Ishikawa (cell line): ENCODE measurements around the gene SLC16A12.

Experiments
- CEBPB ChIP-seq: IDR thresholded peaks from 2 replicates; pipeline ENCODE4 v1.6.1; 2012
- CREB1 ChIP-seq: IDR thresholded peaks from 2 replicates; pipeline ENCODE4 v1.6.1; 2012; ENCODE audit warnings: low read depth
- EGR1 ChIP-seq: IDR thresholded peaks from 2 replicates; pipeline ENCODE4 v1.6.1; 2012
- EP300 ChIP-seq: IDR thresholded peaks from 2 replicates; pipeline ENCODE4 v1.6.1; 2012; ENCODE audit warnings: borderline replicate concordance
- FOXM1 ChIP-seq: IDR thresholded peaks from 2 replicates; pipeline ENCODE4 v1.6.1; 2012; ENCODE audit warnings: low read depth, borderline replicate concordance
- NFIC ChIP-seq: IDR thresholded peaks from 2 replicates; pipeline ENCODE4 v1.6.1; 2012
- RAD21 ChIP-seq: IDR thresholded peaks from 2 replicates; pipeline ENCODE4 v1.6.1; 2012; ENCODE audit warnings: low read depth
- TAF1 ChIP-seq: IDR thresholded peaks from 2 replicates; pipeline ENCODE4 v1.6.1; 2012; ENCODE audit warnings: low read depth, mild to moderate bottlenecking
- TCF12 ChIP-seq: IDR thresholded peaks from 2 replicates; pipeline ENCODE4 v1.6.1; 2012; ENCODE audit warnings: low read depth
- TEAD4 ChIP-seq: IDR thresholded peaks from 2 replicates; pipeline ENCODE4 v1.6.1; 2012
- YY1 ChIP-seq: IDR thresholded peaks from 2 replicates; pipeline ENCODE4 v1.6.1; 2012; ENCODE audit warnings: low read depth
- ZBTB7A ChIP-seq: IDR thresholded peaks from 2 replicates; pipeline ENCODE4 v1.6.1; 2012; ENCODE audit warnings: low read depth
- TF ChIP-seq, protein P1 (sequence below): IDR thresholded peaks from 2 replicates; pipeline ENCODE4 v1.6.1; 2012; ENCODE audit warnings: low read depth, mild to moderate bottlenecking
- TF ChIP-seq, protein P2 (sequence below): IDR thresholded peaks from 2 replicates; pipeline ENCODE4 v1.6.1; 2012
- TF ChIP-seq, protein P3 (sequence below): IDR thresholded peaks from 2 replicates; pipeline ENCODE4 v1.6.1; 2012

SLC16A12 gene

DNA sequence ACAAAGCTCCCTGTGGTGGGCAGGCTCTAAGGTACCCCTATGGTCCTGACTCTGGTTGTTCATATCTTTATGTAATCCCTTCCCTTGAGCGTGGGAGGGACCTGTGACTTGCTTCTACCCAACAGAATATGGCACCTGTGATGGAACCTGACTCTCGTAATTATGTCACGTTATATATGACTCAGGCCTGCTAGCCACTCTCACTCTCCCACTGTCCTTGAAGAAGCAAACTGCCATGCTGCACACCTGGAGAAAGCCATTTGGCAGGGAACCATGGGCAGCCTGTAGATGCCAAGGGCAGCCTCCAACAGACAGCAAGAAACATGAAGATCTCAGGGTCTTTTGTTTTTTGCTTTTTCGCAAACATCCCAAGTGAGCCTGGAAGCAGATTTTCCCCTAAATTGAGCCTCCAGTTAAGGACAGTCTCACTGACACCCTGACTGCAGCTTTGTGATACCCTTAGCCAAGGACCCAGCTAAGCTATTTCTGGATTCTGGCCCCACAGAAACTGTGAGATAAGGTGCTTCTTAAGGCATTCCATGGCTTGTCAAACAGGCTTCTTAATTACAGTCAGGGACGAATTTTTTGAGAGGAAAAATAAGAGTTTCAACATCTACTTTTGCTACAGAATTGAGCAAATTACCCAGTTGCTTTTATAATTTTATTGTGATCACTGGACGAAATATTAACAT is 71.4 kb downstream of the SLC16A12 start:
- no peak for TF ChIP-seq NFIC
- TF ChIP-seq, protein P1, sequence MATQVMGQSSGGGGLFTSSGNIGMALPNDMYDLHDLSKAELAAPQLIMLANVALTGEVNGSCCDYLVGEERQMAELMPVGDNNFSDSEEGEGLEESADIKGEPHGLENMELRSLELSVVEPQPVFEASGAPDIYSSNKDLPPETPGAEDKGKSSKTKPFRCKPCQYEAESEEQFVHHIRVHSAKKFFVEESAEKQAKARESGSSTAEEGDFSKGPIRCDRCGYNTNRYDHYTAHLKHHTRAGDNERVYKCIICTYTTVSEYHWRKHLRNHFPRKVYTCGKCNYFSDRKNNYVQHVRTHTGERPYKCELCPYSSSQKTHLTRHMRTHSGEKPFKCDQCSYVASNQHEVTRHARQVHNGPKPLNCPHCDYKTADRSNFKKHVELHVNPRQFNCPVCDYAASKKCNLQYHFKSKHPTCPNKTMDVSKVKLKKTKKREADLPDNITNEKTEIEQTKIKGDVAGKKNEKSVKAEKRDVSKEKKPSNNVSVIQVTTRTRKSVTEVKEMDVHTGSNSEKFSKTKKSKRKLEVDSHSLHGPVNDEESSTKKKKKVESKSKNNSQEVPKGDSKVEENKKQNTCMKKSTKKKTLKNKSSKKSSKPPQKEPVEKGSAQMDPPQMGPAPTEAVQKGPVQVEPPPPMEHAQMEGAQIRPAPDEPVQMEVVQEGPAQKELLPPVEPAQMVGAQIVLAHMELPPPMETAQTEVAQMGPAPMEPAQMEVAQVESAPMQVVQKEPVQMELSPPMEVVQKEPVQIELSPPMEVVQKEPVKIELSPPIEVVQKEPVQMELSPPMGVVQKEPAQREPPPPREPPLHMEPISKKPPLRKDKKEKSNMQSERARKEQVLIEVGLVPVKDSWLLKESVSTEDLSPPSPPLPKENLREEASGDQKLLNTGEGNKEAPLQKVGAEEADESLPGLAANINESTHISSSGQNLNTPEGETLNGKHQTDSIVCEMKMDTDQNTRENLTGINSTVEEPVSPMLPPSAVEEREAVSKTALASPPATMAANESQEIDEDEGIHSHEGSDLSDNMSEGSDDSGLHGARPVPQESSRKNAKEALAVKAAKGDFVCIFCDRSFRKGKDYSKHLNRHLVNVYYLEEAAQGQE: no peak

DNA sequence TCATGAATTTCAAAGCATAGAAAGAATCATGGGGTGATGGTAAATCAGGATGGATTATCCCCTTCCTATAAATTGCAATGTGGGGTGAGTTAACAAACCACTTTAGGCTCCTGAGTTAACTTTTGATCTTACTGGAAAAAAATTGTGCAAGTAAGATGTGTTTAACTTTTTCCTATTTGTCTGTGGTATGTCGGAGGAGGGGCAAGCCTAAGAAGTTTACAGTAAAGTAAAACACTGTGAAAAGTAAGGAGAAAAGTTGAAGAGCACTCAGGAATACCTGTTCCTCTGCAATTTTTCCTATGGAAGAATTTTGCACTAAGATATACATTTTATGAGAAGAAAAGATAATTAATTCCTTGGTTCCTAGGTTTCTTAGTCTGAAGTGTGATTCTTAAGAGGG is 76.6 kb downstream of the SLC16A12 start:
- TF ChIP-seq YY1 (no peak), ZBTB7A (no peak), CREB1 (no peak), NFIC (no peak), TEAD4 (no peak), RAD21 (no peak), FOXM1 (no peak), TCF12 (no peak), CEBPB (no peak), TAF1 (no peak), EGR1 (no peak), EP300 (no peak)
- TF ChIP-seq, protein P1: no peak
- TF ChIP-seq, protein P2, sequence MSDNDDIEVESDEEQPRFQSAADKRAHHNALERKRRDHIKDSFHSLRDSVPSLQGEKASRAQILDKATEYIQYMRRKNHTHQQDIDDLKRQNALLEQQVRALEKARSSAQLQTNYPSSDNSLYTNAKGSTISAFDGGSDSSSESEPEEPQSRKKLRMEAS: no peak
- TF ChIP-seq, protein P3, sequence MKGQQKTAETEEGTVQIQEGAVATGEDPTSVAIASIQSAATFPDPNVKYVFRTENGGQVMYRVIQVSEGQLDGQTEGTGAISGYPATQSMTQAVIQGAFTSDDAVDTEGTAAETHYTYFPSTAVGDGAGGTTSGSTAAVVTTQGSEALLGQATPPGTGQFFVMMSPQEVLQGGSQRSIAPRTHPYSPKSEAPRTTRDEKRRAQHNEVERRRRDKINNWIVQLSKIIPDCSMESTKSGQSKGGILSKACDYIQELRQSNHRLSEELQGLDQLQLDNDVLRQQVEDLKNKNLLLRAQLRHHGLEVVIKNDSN: no peak

DNA sequence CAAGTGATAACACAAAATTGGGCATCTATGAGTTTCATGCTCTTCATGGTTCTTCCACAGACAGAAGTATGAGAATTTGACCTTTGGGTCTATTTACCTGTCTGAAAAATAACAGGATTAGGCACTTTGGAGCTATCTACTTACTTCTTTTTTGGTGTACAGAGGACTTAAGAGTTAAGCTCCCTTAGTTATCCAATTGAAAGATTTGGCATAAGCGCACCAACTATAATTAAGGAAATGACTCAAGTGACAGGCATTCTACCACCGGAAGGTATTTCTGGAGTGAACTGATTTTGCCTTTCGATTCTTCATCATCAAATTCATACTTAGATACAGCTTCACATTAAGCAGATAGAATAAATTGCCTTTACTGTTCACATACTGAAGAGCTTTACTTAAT is 77.1 kb downstream of the SLC16A12 start:
- TF ChIP-seq EP300 (no peak), EGR1 (no peak), RAD21 (no peak), NFIC (peak; percentile 60; the same call in 1 of the 2 replicates), TEAD4 (peak; percentile 70)
- TF ChIP-seq, protein P2: no peak
- TF ChIP-seq, protein P3: no peak

DNA sequence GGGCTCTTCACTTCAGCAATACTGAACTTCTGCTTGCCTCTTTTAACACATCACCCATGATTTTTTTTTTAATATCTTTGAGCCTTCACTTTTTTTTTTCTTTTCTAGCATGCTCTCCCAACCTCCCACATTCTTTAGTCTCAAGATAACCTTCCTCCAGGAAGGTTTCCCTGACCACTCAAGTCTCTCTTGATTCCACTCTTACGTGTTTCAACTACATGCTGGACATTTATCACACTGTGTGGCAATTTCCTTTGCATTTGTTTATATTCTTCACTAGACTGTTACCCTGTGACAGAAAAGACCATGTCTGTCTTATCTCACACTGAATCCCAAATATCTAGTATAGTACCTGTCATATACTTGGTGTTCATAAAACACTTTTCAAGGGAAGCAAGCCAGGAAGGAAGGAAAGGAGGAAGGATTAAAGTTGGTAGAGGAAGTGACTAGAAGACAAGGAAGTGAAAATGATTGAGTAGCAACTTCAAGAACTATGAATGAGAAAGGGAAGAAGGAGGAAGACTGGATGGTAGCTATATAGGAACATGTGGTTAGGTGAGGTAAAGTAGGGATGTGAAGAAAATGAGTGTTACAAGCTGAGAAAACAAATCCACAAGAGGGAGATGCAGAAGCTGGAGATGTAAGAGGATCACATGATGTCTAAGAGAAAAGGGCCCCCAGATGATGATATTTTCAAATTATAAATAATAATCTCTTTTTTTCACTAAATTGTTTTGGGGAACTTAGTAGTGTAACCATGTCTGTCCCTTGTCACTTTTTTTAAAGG is 80.6 kb downstream of the SLC16A12 start:
- no peak for TF ChIP-seq YY1
- TF ChIP-seq CEBPB: no peak
- TF ChIP-seq NFIC: no peak

DNA sequence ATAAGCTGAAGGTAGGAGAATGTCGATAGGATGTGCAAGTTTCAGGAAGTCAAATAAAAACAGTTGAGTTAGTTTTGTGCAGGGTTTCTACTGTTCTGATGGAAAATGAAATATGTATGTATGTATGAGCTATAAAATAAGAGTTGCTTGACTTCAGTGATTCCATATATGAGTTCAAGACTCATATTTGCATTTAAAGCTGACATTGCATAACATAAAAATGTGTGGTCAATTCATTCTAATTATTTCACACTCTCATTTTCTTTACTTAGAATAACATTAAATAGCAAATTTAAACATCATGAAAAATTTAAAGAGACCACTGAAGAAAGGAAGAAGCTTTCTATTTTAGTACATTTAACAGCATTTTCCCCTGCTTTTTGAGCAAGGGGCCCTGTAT is 83.2 kb downstream of the SLC16A12 start:
- TF ChIP-seq RAD21: no peak
- no peak for TF ChIP-seq EGR1
- TF ChIP-seq TEAD4: no peak
- TF ChIP-seq, protein P2: no peak
- no peak for TF ChIP-seq FOXM1
- no peak for TF ChIP-seq EP300
- no peak for TF ChIP-seq NFIC
- no peak for TF ChIP-seq TAF1
- TF ChIP-seq YY1: no peak
- TF ChIP-seq TCF12: no peak
- TF ChIP-seq, protein P3: no peak

DNA sequence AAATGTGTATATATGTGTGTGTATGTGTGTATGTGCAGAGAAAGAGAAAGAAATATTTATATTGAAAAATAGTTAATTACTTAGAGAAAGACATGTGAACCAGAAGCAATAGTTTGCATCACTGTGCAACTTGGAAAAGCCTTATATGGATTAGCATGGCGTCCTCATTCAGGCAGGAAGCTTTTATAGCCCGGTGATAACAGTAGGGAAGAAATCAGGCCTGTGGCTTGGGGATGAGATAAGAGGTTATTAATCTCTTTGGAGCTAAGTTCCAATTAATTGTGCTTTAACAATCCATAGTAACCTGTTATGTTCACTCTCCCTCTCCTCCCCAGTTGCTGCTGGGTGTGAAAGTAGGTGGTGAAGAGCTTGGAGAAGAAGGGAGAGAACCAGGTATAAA is 84.5 kb downstream of the SLC16A12 start:
- TF ChIP-seq NFIC (no peak), ZBTB7A (no peak)
